Gastroesophageal sphincter (tissue), 4 donors: Measurements from ENCODE around the gene ISM2. TPM values are rescaled to one million over a fixed set of nuclear protein-coding genes. Genes with fewer than 3 reads are reported as not detected.

Experiments used
- ATAC-seq: fragments of 150-250 bp; one replicate; pipeline ENCODE4 v1.9.1; 2016; ENCODE audit warnings: mild to moderate bottlenecking, moderate library complexity
- H3K27ac ChIP-seq, 4 donors: fragments of 200-600 bp; sonication (generic) in 3 of 4; 1 replicate in 3 of 4; 2 replicates in 1 of 4; pipeline ENCODE4 v1.5.1; 2016 to 2019
- H3K27me3 ChIP-seq: fragments of 200-600 bp; sonication (generic); one replicate; pipeline ENCODE4 v1.5.1; 2019
- H3K36me3 ChIP-seq, 2 donors: fragments of 200-600 bp; sonication (generic); one replicate each; pipeline ENCODE4 v1.5.1; 2019; ENCODE audit warnings: control low read depth in 1 of 2
- H3K4me1 ChIP-seq, 3 donors: fragments of 200-600 bp; sonication (generic); 1 replicate in 2 of 3; 2 replicates in 1 of 3; pipeline ENCODE4 v1.5.1; 2016 to 2019; ENCODE audit warnings: control low read depth in 2 of 3
- H3K4me3 ChIP-seq, 2 donors: fragments of 200-600 bp; sonication (generic); one replicate each; pipeline ENCODE4 v1.5.1; 2019; ENCODE audit warnings: mild to moderate bottlenecking in 1 of 2, moderate library complexity in 1 of 2
- H3K9me3 ChIP-seq, 3 donors: fragments of 200-600 bp; sonication (generic); one replicate each; pipeline ENCODE4 v1.5.1; 2017 to 2019; ENCODE audit warnings: control low read depth in 2 of 3
- EP300 ChIP-seq: sonication (generic); formaldehyde crosslinking; IDR thresholded peaks from one replicate; pipeline ENCODE4 v1.6.1; 2017; ENCODE audit warnings: antibody characterized with exemption, mild to moderate bottlenecking
- POLR2A ChIP-seq, 2 donors: fragments of 450-650 bp; IDR thresholded peaks; one replicate each; pipeline ENCODE4 v1.6.1; 2017; ENCODE audit warnings: antibody characterized with exemption in 2 of 2, mild to moderate bottlenecking in 2 of 2, moderate library complexity in 1 of 2
- POLR2AphosphoS5 ChIP-seq: sonication (generic); formaldehyde crosslinking; IDR thresholded peaks from one replicate; pipeline ENCODE4 v1.6.1; 2017; ENCODE audit warnings: antibody characterized with exemption
- WGBS, 2 donors: methylation state at CpG; one replicate each; pipeline ENCODE4 v1.1.5; 2018; ENCODE audit warnings: low coverage in 1 of 2; 5-methylcytosine and 5-hydroxymethylcytosine counted together
- total RNA-seq, 4 donors: library from RNA; depleted of rRNA; stranded (reverse); fragments of >200 nt; gene quantifications; one replicate each; pipeline ENCODE4 v1.1.0, GENCODE V29; 2016
- TF ChIP-seq, protein P1 (sequence below), 4 experiments: fragments of 200-600 bp in 2 of 4; fragments of 450-650 bp in 2 of 4; sonication (generic) in 1 of 4; IDR thresholded peaks; one replicate each; pipeline ENCODE4 v1.5.1; 2017 to 2019; ENCODE audit warnings: antibody characterized with exemption in 4 of 4, mild to moderate bottlenecking in 2 of 4, moderate library complexity in 2 of 4

ISM2 gene
- total RNA-seq, 4 donors from 2014 or later, result 0.31 TPM; not detected in 3

DNA sequence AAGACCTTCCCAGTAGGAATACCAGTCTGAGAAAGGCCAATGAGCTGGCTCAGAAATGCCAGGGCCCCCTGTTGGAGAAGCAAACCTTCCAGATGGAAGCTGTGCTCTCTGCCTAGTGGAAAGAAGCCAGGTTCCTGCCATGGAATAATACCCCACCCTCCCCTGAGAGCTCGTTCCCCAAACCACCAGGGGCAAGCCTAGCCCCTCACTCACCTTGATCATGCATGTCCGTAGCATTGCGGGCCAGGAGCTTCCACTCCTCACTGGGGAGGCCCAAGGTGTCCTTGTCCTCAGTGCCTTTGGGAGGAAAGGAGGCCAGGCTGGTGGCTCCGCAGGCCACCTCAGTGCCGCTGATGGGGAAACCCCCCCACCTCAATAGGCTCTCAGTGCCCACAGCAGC lies 20.6 kb downstream of the ISM2 start:
- Histone ChIP-seq H3K27me3 (peaks cover 7% of the 10 kb centered on the region), H3K4me3 (no peak overlapping the region), H3K36me3 (no peaks in the 10 kb centered on the region), H3K27ac (no peak overlapping the region), H3K9me3 (no peaks in the 10 kb centered on the region), H3K4me1 (no peaks in the 10 kb centered on the region)
- WGBS, 2 donors, result no CpG with 5 or more reads among the region's 5 CpGs
- TF ChIP-seq, protein P1, sequence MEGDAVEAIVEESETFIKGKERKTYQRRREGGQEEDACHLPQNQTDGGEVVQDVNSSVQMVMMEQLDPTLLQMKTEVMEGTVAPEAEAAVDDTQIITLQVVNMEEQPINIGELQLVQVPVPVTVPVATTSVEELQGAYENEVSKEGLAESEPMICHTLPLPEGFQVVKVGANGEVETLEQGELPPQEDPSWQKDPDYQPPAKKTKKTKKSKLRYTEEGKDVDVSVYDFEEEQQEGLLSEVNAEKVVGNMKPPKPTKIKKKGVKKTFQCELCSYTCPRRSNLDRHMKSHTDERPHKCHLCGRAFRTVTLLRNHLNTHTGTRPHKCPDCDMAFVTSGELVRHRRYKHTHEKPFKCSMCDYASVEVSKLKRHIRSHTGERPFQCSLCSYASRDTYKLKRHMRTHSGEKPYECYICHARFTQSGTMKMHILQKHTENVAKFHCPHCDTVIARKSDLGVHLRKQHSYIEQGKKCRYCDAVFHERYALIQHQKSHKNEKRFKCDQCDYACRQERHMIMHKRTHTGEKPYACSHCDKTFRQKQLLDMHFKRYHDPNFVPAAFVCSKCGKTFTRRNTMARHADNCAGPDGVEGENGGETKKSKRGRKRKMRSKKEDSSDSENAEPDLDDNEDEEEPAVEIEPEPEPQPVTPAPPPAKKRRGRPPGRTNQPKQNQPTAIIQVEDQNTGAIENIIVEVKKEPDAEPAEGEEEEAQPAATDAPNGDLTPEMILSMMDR (IDR thresholded peaks at IDR 0.05), result no peak
- no peak for TF ChIP-seq EP300
- no peak for TF ChIP-seq POLR2AphosphoS5
- TF ChIP-seq POLR2A (IDR thresholded peaks at IDR 0.05), result no peak
- ATAC-seq, result no peak

DNA sequence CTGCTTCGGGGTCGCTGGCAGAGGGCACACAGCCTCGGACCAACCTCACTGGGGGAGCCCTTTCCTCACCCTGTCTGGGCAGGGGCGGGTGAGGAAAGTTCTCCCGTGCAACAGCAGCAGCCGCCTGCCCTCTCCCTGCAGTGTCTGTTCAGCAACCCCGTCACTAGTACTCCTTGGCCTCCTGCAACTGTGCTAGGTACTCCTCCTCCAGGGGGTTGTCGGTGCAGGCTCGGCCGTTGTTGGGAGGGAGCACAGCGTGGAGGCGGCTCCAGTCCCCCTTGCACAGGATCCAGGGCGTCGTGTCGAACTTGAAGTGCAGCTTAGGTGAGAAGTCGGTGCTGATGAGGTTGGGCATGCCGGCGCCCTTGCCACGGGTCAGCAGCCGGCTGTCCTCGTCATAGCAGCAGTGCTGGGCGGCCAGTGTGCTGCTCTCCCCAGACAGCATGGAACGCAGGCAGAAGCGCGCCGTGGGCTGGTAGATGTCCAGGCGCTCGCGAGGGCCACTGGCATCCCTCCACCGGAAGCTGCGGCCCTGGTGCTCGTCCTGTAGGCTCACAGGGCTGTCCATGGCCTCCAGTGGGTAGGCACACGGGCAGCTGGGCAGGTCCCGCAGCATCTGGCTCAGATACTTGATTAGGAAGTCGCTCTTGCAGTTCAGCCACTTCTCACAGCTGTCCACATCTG lies 23.0 kb downstream of the ISM2 start:
- peaks cover 7% of the 10 kb centered on the region for H3K27me3 ChIP-seq
- H3K4me3 ChIP-seq, result no peak overlapping the region
- no peak overlapping the region for H3K27ac ChIP-seq
- H3K4me1 ChIP-seq, result no peaks in the 10 kb centered on the region
- ATAC-seq, result no peak
- no peak for TF ChIP-seq POLR2AphosphoS5
- TF ChIP-seq, protein P1 (IDR thresholded peaks at IDR 0.05), result no peak
- H3K9me3 ChIP-seq, result no peaks in the 10 kb centered on the region
- 89% methylated on average over 4 of the region's 35 CpGs; no CpG with 5 or more reads in 1 of the 2 donors for WGBS, 2 donors
- H3K36me3 ChIP-seq, result no peaks in the 10 kb centered on the region

DNA sequence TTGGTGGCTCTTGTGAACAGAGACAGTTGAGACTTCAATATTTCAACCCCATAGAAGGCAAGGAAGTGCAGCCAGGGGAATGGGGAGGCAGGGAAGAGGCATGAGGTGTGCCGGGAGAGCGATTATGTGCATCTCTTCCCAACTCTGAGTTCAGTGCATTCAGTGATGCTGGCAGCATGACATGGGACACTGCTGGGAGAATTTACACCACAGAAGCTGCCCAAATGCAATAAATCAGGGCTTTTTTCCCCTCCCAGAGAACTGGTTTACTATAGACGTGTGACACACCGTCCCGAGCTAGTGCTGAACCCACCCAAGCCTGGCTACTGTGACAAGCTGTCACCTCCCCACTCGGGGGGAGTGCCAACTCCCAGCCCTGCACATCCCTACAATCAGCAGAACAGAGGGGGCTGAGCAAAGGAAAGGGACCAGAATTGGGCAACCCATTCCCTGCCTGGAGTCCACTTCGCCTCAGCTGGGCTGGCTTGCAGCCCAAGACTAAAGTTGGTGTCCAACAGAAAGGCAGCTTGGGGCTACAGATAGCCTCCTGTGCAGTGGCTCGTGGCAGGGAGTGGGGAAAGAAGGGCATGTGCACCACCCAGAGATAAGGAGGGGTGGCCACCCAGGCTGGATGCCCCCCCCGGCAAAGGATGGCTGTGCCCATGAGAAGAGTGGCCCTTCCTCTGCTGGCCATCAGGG lies 24.0 kb downstream of the ISM2 start:
- peaks cover 0 to 5% of the 10 kb centered on the region in 2 donors for H3K36me3 ChIP-seq
- WGBS, 2 donors, result 65 to 100% methylated on average over 1 to 4 of the region's 9 CpGs
- peaks cover 7% of the 10 kb centered on the region for H3K27me3 ChIP-seq
- no peak for ATAC-seq
- no peaks in the 10 kb centered on the region for H3K9me3 ChIP-seq
- no peak overlapping the region for H3K4me3 ChIP-seq
- no peaks in the 10 kb centered on the region for H3K4me1 ChIP-seq
- H3K27ac ChIP-seq, result no peak overlapping the region
- TF ChIP-seq EP300, result no peak
- no peak for TF ChIP-seq POLR2AphosphoS5
- no peak for TF ChIP-seq POLR2A (IDR thresholded peaks at IDR 0.05)

DNA sequence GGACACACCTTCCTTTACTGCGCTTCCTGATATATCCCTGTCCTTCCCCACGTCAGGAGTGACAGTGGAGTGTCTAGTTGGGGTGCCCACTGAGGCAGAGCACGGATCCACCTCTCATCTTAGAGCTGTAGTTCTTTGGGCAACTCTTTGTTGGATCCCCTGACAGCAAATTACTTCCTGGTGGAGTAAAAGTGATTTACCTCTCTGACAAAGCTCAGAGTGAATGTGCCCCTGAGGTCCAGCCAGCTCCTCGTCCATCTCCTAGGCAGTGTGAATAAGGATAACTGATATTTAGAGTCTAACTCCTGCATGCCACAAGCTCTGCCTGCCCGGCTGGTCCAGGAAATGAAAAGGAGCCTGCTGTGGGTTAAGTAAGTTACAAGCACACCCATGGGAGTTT lies 24.7 kb downstream of the ISM2 start:
- ATAC-seq, result no peak
- Histone ChIP-seq H3K27me3 (peaks cover 7% of the 10 kb centered on the region), H3K9me3 (no peaks in the 10 kb centered on the region), H3K4me3 (no peak overlapping the region), H3K27ac (no peak overlapping the region), H3K4me1 (no peaks in the 10 kb centered on the region), H3K36me3 (peaks cover under 1 to 12% of the 10 kb centered on the region in 2 donors)
- no peak for TF ChIP-seq POLR2A (IDR thresholded peaks at IDR 0.05)
- TF ChIP-seq POLR2AphosphoS5, result no peak
- TF ChIP-seq, protein P1 (IDR thresholded peaks at IDR 0.05), result no peak
- TF ChIP-seq EP300, result no peak
- 100% methylated on average over 1 of the region's 5 CpGs; no CpG with 5 or more reads in 1 of the 2 donors for WGBS, 2 donors

DNA sequence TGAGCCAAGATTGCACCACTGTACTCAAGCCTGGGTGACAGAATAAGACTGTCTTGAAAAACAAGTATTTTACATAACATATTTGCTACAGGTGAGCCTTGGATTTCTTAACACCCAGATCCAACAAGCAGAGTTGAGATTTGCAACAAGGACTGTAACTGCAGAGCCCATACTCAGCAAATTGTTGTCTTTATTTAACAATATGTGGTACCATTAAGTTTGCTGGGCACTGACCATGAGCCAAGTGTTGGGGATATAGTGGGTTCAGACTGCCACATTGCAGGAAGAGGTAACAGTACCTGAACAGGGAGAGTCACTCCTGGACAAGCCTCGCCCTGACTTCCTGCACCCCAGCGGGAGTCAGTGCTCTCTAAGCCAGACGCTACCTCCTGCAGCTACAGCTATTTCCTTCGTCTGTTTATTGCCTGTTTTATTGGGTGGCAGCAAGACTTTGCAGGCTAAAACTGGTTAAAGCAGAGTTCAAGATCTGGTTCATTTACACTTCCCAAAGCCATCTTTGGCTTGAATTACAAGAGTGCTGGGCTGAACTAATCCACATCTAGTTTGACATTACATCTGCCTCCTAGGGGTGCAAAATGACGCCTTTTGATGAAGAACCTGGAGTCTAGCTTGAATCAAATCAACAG lies 28.3 kb downstream of the ISM2 start:
- no peak overlapping the region for H3K4me3 ChIP-seq

More for the DNA sequence above, 28.3 kb downstream of the ISM2 start:
- no peak for ATAC-seq
- Histone ChIP-seq H3K27ac (no peak overlapping the region), H3K36me3 (peaks cover 2 to 48% of the 10 kb centered on the region in 2 donors), H3K4me1 (no peaks in the 10 kb centered on the region), H3K27me3 (peaks cover 7% of the 10 kb centered on the region), H3K9me3 (no peaks in the 10 kb centered on the region)
- 91 to 92% methylated on average over 3 to 4 of the region's 5 CpGs for WGBS, 2 donors
- TF ChIP-seq EP300 (no peak), POLR2A (IDR thresholded peaks at IDR 0.05) (no peak), POLR2AphosphoS5 (no peak)
- TF ChIP-seq, protein P1 (IDR thresholded peaks at IDR 0.05), result no peak
